ENCODE results near the gene CACNG8.

GRCh38 chr19:53977429-53977990 is 14.8 kb downstream of the CACNG8 start:
- TF ChIP-seq, protein P1, sequence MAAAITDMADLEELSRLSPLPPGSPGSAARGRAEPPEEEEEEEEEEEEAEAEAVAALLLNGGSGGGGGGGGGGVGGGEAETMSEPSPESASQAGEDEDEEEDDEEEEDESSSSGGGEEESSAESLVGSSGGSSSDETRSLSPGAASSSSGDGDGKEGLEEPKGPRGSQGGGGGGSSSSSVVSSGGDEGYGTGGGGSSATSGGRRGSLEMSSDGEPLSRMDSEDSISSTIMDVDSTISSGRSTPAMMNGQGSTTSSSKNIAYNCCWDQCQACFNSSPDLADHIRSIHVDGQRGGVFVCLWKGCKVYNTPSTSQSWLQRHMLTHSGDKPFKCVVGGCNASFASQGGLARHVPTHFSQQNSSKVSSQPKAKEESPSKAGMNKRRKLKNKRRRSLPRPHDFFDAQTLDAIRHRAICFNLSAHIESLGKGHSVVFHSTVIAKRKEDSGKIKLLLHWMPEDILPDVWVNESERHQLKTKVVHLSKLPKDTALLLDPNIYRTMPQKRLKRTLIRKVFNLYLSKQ (tag by site-specific recombination; IDR thresholded peaks at IDR 0.05; ENCODE audit: borderline replicate concordance) = no peak
- TF ChIP-seq ZNF585B (tag by site-specific recombination; IDR thresholded peaks at IDR 0.05) (no peak), ZNF24 (tag by site-specific recombination; IDR thresholded peaks at IDR 0.05) (no peak), ZNF121 (tag by site-specific recombination; IDR thresholded peaks at IDR 0.05) (no peak), HOXA7 (CRISPR knock-in tag; IDR thresholded peaks at IDR 0.05; ENCODE audit: borderline replicate concordance) (no peak), ZNF530 (tag by site-specific recombination; IDR thresholded peaks at IDR 0.05; ENCODE audit: low read depth) (no peak)
- TF ChIP-seq, protein P2, sequence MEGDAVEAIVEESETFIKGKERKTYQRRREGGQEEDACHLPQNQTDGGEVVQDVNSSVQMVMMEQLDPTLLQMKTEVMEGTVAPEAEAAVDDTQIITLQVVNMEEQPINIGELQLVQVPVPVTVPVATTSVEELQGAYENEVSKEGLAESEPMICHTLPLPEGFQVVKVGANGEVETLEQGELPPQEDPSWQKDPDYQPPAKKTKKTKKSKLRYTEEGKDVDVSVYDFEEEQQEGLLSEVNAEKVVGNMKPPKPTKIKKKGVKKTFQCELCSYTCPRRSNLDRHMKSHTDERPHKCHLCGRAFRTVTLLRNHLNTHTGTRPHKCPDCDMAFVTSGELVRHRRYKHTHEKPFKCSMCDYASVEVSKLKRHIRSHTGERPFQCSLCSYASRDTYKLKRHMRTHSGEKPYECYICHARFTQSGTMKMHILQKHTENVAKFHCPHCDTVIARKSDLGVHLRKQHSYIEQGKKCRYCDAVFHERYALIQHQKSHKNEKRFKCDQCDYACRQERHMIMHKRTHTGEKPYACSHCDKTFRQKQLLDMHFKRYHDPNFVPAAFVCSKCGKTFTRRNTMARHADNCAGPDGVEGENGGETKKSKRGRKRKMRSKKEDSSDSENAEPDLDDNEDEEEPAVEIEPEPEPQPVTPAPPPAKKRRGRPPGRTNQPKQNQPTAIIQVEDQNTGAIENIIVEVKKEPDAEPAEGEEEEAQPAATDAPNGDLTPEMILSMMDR (tag by site-specific recombination; IDR thresholded peaks at IDR 0.05) = no peak
- TF ChIP-seq, protein P3, sequence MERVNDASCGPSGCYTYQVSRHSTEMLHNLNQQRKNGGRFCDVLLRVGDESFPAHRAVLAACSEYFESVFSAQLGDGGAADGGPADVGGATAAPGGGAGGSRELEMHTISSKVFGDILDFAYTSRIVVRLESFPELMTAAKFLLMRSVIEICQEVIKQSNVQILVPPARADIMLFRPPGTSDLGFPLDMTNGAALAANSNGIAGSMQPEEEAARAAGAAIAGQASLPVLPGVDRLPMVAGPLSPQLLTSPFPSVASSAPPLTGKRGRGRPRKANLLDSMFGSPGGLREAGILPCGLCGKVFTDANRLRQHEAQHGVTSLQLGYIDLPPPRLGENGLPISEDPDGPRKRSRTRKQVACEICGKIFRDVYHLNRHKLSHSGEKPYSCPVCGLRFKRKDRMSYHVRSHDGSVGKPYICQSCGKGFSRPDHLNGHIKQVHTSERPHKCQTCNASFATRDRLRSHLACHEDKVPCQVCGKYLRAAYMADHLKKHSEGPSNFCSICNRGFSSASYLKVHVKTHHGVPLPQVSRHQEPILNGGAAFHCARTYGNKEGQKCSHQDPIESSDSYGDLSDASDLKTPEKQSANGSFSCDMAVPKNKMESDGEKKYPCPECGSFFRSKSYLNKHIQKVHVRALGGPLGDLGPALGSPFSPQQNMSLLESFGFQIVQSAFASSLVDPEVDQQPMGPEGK (tag by site-specific recombination; IDR thresholded peaks at IDR 0.05) = no peak
- TF ChIP-seq, protein P4, sequence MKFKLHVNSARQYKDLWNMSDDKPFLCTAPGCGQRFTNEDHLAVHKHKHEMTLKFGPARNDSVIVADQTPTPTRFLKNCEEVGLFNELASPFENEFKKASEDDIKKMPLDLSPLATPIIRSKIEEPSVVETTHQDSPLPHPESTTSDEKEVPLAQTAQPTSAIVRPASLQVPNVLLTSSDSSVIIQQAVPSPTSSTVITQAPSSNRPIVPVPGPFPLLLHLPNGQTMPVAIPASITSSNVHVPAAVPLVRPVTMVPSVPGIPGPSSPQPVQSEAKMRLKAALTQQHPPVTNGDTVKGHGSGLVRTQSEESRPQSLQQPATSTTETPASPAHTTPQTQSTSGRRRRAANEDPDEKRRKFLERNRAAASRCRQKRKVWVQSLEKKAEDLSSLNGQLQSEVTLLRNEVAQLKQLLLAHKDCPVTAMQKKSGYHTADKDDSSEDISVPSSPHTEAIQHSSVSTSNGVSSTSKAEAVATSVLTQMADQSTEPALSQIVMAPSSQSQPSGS (tag by site-specific recombination; IDR thresholded peaks at IDR 0.05; ENCODE audit: low read depth) = no peak

All from HEK293 (cell line).